GM13977 (cell line): ENCODE measurements around the gene CYP4F22.

Experiments used
- DNase-seq: peaks from one replicate; pipeline ENCODE4 v3.0.0; 2012; ENCODE audit warnings: low spot score
- in situ Hi-C: fragments of 300-500 bp; cut with MboI; formaldehyde crosslinking; loops from one replicate; pipeline ENCODE4 v1.12.0; 2022; ENCODE audit warnings: low sequenced_read_pairs, low pct_unique_long_range_greater_than_20kb, mixed read lengths, inconsistent platforms; ENCODE audit not compliant: unreplicated experiment
- TF ChIP-seq, protein P1 (sequence below): IDR thresholded peaks from 2 replicates; pipeline ENCODE4 v1.5.1; 2012; ENCODE audit warnings: mild to moderate bottlenecking, control low read depth; ENCODE audit not compliant: insufficient read depth; ENCODE audit errors: extremely low read depth, missing control alignments

Gene CYP4F22

DNA sequence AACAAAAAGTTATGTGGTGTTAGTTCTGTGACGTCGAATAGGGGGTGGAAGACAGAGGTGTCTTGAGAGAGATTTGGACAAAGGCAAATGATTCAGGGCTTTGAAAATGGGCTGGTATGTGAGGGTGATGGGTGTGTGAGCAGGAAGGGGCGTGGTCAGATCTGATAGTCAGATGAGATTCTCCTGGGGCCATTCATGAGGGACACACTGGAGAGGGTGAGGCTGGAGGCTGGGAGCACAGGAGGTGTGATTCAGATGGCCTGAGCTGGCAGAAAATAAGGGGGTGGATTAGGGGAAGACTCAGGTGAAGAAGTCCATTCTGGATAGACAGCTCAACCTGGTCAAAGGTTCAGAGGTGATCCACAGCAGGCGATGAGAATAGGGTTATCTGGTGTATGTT is 28.0 kb downstream of the CYP4F22 start:
- TF ChIP-seq, protein P1, sequence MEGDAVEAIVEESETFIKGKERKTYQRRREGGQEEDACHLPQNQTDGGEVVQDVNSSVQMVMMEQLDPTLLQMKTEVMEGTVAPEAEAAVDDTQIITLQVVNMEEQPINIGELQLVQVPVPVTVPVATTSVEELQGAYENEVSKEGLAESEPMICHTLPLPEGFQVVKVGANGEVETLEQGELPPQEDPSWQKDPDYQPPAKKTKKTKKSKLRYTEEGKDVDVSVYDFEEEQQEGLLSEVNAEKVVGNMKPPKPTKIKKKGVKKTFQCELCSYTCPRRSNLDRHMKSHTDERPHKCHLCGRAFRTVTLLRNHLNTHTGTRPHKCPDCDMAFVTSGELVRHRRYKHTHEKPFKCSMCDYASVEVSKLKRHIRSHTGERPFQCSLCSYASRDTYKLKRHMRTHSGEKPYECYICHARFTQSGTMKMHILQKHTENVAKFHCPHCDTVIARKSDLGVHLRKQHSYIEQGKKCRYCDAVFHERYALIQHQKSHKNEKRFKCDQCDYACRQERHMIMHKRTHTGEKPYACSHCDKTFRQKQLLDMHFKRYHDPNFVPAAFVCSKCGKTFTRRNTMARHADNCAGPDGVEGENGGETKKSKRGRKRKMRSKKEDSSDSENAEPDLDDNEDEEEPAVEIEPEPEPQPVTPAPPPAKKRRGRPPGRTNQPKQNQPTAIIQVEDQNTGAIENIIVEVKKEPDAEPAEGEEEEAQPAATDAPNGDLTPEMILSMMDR, result no peak
- in situ Hi-C loops, result loop anchor here (10.0 kb wide), 1 partner anchor 62 kb away; the partner anchor contains the start of gene PGLYRP2
- DNase-seq, result no peak

DNA sequence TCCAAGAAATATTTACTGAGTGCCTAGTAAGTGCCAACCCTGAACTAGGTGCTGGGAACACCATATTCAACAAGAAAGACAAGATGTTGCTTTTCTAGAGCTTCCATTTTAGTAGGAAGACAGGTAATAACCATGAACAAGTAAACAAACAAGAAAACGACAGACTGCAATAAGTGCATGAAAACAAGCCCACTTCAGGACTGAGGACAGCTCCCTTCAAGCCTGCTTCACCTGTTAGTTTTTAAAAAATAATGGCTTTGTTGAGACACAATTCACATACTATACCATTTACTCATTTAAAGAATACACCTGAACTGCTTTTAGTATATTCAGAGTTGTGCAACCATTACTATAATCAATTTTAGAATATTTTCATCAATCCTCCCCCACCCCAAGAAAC is 30.4 kb downstream of the CYP4F22 start:
- DNase-seq, result no peak
- TF ChIP-seq, protein P1, result no peak
- in situ Hi-C loops, result loop anchor here (10.0 kb wide), 1 partner anchor 64 kb away; the partner anchor contains the start of gene PGLYRP2

DNA sequence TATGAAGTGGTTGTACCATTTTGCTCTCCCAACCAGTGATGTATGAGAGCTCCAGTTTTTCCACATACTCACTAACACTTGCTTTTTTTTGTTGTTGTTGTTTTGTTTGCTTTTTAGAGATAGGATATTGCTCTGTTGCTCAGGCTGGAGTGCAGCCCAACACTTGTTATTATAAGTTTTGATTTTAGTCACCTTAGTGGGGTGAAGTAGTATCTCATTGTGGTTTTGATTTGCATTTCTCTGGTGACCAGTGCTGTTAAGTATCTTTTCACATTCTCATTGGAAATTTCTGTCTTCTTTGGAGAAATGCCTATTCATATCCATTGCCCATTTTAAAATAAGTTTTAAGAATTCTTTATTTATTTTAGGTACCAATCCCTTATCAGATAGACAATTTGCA is 31.3 kb downstream of the CYP4F22 start:
- TF ChIP-seq, protein P1, result no peak
- DNase-seq, result no peak
- in situ Hi-C loops, result loop anchor here (10.0 kb wide), 1 partner anchor 65 kb away; the partner anchor contains the start of gene PGLYRP2

DNA sequence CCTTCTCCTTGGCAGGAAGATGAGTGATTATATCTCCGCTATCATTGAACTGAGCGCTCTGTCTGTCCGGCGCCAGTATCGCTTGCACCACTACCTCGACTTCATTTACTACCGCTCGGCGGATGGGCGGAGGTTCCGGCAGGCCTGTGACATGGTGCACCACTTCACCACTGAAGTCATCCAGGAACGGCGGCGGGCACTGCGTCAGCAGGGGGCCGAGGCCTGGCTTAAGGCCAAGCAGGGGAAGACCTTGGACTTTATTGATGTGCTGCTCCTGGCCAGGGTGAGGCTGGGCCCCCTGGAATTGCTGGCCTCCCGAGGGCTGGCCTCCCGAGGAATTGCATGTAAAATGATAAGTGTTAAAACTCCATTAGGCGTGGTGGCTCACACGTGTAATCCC is 32.1 kb downstream of the CYP4F22 start:
- TF ChIP-seq, protein P1, result no peak
- in situ Hi-C loops, result no loop called here
- DNase-seq, result no peak

DNA sequence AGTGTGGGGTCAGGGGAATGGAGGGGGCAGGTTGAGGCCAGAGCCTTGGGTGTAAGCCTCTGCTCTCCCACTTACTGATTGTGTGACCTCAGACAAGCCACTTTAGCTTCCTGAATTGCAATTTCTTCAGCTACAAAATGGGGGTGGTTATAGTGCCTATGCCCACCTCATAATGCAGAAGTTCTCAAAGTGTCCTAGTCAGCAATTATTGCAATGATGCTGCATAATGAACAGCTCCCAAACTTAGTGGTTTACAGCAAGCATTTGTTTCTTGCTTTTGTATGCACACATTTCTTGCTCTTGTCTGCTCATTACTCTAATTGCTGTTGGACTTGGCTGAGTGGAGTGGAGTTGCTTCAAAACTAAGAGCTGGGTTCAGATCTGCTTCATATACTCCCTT is 36.0 kb downstream of the CYP4F22 start:
- TF ChIP-seq, protein P1, result no peak
- no peak for DNase-seq
- in situ Hi-C loops, result no loop called here

DNA sequence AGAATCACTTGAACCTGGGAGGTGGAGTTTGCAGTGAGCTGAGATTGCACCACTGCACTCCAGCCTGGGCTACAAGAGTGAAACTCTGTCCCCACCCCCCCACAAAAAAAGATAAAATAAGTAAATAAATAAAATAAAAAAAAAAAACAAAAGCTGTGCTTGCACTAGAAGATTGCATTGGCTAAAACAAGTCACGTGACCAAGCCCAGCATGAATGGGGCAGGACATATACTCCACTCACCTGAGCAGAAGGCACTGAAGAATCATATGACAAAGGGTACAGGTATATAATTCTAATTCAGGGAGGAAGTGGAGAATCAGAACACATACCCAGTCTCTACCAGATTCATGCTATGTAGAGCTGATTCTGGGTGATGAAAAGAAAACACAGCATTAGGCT is 36.6 kb downstream of the CYP4F22 start:
- in situ Hi-C loops, result no loop called here
- no peak for DNase-seq
- TF ChIP-seq, protein P1, result no peak

DNA sequence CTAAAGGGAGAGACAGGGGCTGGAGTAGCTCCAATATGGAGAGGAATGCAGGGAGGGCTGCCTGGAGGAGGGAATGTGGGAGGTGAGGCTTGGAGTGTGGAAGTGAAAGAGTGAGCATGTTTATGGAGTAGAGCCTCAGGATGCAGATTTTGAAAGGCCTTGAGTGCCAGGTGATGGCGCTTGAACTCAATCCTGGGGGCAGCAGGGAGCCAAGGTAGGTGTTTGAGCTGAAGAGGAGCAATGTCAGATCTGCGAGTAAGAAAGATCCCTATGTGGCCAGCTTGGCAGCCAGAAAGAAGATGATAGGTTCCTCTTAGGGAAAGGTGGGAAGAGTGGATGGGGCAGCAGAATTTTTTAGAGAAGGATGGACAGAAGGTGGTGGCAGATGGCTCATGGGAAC is 40.3 kb downstream of the CYP4F22 start:
- in situ Hi-C loops, result no loop called here
- TF ChIP-seq, protein P1, result no peak
- DNase-seq, result no peak
